ENCODE results near the gene C2orf76. TPM values are rescaled to one million over a fixed set of nuclear protein-coding genes. Genes with fewer than 3 reads are reported as not detected.
"Not testable (repeated sequence)": the region's sequence is repeated elsewhere in the genome, so short reads cannot be mapped to it uniquely, and the experiment has no call there.

Gene C2orf76
- total and polyA plus RNA-seq, 2 donors: 20.2 to 25.3 TPM

DNA sequence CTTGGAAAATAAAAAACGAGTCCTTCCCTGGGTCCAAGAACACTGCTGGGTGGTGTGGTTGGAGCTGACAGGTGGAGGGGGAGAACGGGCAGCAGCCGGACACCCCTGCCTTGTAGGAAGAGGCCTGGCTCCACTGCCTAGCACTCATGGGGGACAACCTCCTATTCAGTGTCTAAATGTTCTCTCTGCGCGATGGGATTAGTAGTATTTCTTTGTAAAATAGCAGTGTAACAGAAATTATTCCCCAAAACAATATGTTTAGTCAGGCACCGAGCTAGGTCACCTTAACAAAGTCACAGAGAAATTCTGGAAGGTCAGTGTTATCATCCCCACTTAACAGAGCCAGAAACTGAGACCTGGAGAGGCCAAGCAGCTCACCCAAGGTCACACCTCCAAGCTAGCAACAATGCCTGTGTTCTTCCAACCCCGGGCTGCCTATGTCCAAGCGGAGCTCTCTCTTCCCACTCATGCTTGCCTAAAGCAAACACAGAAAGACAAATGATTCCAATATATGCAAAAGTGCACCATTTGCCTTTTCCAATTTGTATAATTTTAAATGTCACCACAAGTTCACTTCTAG is 75.0 kb downstream of the C2orf76 start:
- H3K27ac ChIP-seq (ENCODE audit: low read depth): no peak overlapping the region
- no peaks in the 10 kb centered on the region for H3K36me3 ChIP-seq (ENCODE audit: insufficient read depth)
- H3K4me1 ChIP-seq (ENCODE audit: insufficient read depth): no peaks in the 10 kb centered on the region
- H3K4me3 ChIP-seq (ENCODE audit: low read depth, low read length): no peak overlapping the region
- 90% methylated on average over 8 of the region's 8 CpGs for WGBS
- no peak for DNase-seq (ENCODE audit: extremely low spot score)

- Histone ChIP-seq H3K4me1 (ENCODE audit: insufficient read depth) (no peaks in the 10 kb centered on the region), H3K4me3 (ENCODE audit: low read depth, low read length) (no peak overlapping the region), H3K36me3 (ENCODE audit: insufficient read depth) (no peaks in the 10 kb centered on the region), H3K27ac (ENCODE audit: low read depth) (no peak overlapping the region)
- DNase-seq (ENCODE audit: extremely low spot score): peak; percentile 17
- WGBS: 78% methylated on average over 15 of the region's 15 CpGs
These were observed 75.6 kb downstream of the C2orf76 start for GRCh38 chr2:119290859-119291587.

GRCh38 chr2:119289642-119290041 is 77.0 kb downstream of the C2orf76 start:
- H3K4me1 ChIP-seq (ENCODE audit: insufficient read depth): no peaks in the 10 kb centered on the region
- no peak for DNase-seq (ENCODE audit: extremely low spot score)
- H3K27ac ChIP-seq (ENCODE audit: low read depth): no peak overlapping the region
- H3K4me3 ChIP-seq (ENCODE audit: low read depth, low read length): no peak overlapping the region
- no peaks in the 10 kb centered on the region for H3K36me3 ChIP-seq (ENCODE audit: insufficient read depth)
- WGBS: 90% methylated on average over 6 of the region's 6 CpGs

DNA sequence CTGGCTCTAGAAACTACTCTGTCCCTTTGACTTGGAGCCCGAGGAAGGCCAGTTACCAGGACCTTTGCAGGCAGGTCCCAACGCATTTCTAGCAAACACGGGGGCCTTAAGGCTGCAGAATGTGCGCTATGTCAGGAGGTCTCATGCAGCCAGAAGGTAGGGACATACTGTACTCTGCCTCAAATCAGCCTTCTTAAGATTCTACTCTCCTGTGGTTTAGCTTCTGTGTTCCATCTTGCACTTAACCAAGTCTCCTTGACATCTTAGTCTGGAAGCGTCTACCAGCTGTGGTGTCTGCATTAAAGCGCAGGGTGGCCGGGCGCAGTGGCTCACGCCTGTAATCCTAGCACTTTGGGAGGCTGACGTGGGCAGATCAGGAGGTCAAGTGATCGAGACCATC is 77.5 kb downstream of the C2orf76 start:
- no peak for DNase-seq (ENCODE audit: extremely low spot score)
- no peak overlapping the region for H3K4me3 ChIP-seq (ENCODE audit: low read depth, low read length)
- 41% methylated on average over 11 of the region's 11 CpGs for WGBS
- H3K27ac ChIP-seq (ENCODE audit: low read depth): no peak overlapping the region
- H3K4me1 ChIP-seq (ENCODE audit: insufficient read depth): no peaks in the 10 kb centered on the region
- H3K36me3 ChIP-seq (ENCODE audit: insufficient read depth): no peaks in the 10 kb centered on the region

GRCh38 chr2:119288576-119288975 is 78.1 kb downstream of the C2orf76 start:
- 85% methylated on average over 6 of the region's 6 CpGs for WGBS
- Histone ChIP-seq H3K4me3 (ENCODE audit: low read depth, low read length) (no peak overlapping the region), H3K27ac (ENCODE audit: low read depth) (no peak overlapping the region), H3K4me1 (ENCODE audit: insufficient read depth) (no peaks in the 10 kb centered on the region), H3K36me3 (ENCODE audit: insufficient read depth) (no peaks in the 10 kb centered on the region)
- DNase-seq (ENCODE audit: extremely low spot score): no peak

- WGBS: 82% methylated on average over 8 of the region's 8 CpGs
- no peak for DNase-seq (ENCODE audit: extremely low spot score)
- H3K36me3 ChIP-seq (ENCODE audit: insufficient read depth): no peaks in the 10 kb centered on the region
- H3K27ac ChIP-seq (ENCODE audit: low read depth): no peak overlapping the region
- no peak overlapping the region for H3K4me3 ChIP-seq (ENCODE audit: low read depth, low read length)
- no peaks in the 10 kb centered on the region for H3K4me1 ChIP-seq (ENCODE audit: insufficient read depth)
These were observed 80.0 kb downstream of the C2orf76 start for GRCh38 chr2:119286661-119287060.

DNA sequence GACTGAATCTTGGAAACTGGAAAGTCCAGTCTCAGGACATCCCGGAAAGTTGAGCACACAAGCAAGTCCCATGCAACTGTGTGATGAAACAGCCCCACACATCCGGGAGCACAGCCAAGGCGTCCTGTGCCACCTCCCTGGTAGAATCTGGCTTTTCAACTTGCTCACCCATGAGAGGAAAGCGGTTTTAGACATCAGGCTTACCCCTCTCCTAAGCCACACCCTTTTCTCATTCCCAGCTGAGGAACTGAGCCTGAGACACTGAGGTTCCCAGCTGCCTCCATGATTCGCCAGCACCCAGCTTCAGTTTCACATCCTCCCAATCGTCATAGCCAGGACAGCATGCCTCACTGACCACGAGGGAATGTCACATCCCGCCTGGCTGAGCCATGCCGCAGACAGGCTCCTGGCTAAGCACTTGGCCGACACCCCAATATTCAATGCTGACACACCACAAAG is 82.7 kb downstream of the C2orf76 start:
- no peak overlapping the region for H3K4me3 ChIP-seq (ENCODE audit: low read depth, low read length)
- 75% methylated on average over 10 of the region's 10 CpGs for WGBS
- no peak for DNase-seq (ENCODE audit: extremely low spot score)

GRCh38 chr2:119282996-119283511 is 83.6 kb downstream of the C2orf76 start:
- Histone ChIP-seq H3K4me3 (ENCODE audit: low read depth, low read length) (no peak overlapping the region), H3K27ac (ENCODE audit: low read depth) (no peak overlapping the region), H3K36me3 (ENCODE audit: insufficient read depth) (no peaks in the 10 kb centered on the region), H3K4me1 (ENCODE audit: insufficient read depth) (no peaks in the 10 kb centered on the region)
- WGBS: 79% methylated on average over 4 of the region's 4 CpGs
- no peak for DNase-seq (ENCODE audit: extremely low spot score)

More for the DNA sequence above, 82.7 kb downstream of the C2orf76 start:
- H3K4me1 ChIP-seq (ENCODE audit: insufficient read depth): no peaks in the 10 kb centered on the region
- H3K36me3 ChIP-seq (ENCODE audit: insufficient read depth): no peaks in the 10 kb centered on the region
- H3K27ac ChIP-seq (ENCODE audit: low read depth): no peak overlapping the region

DNA sequence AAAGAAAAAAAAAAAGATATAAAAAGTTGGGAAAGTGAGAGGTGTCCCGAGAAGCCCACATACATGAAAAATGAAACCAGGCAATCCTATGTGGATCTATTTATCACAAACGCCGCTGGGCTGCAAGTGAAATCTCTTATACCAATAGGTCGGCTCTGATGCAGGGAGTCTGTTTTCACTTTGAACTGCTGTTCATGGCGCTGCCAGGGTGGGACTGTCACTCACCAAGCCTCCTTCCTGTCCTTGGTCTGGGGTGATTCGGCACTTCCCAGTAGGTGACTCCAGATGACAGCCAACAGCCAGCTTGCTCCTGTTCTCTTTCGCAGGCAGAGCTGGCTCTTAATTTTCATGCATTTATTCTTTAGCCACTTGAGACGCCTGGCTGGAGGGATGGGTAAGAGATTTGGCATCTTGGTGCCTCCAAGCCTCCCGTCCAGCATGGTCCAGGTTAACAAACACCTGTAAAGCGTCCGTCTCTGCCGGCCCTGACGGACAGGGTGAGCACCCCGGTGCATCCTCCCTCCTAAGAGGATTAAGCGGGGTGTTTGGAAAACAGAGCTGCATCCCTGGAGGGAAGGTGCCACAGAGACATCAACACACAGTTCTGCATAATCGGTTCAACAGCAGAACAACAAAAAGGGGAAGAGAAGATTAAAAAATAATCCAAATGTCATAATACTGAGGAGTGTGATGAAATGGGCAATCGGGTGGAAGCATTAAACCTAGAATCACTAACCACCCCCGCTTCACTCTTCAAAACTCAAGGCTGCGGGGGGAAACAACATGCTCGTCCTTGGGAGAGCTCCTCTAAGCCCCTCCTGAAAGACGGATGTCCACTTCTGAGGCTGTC is 84.3 kb downstream of the C2orf76 start:
- DNase-seq (ENCODE audit: extremely low spot score): no peak
- Histone ChIP-seq H3K36me3 (ENCODE audit: insufficient read depth) (no peaks in the 10 kb centered on the region), H3K4me1 (ENCODE audit: insufficient read depth) (no peaks in the 10 kb centered on the region), H3K27ac (ENCODE audit: low read depth) (no peak overlapping the region), H3K4me3 (ENCODE audit: low read depth, low read length) (no peak overlapping the region)
- WGBS: 72% methylated on average over 21 of the region's 21 CpGs

GRCh38 chr2:119280680-119281079 is 86.0 kb downstream of the C2orf76 start:
- H3K4me3 ChIP-seq (ENCODE audit: low read depth, low read length): no peak overlapping the region
- 69% methylated on average over 4 of the region's 4 CpGs for WGBS
- no peaks in the 10 kb centered on the region for H3K4me1 ChIP-seq (ENCODE audit: insufficient read depth)
- H3K27ac ChIP-seq (ENCODE audit: low read depth): no peak overlapping the region
- no peaks in the 10 kb centered on the region for H3K36me3 ChIP-seq (ENCODE audit: insufficient read depth)
- no peak for DNase-seq (ENCODE audit: extremely low spot score)

DNA sequence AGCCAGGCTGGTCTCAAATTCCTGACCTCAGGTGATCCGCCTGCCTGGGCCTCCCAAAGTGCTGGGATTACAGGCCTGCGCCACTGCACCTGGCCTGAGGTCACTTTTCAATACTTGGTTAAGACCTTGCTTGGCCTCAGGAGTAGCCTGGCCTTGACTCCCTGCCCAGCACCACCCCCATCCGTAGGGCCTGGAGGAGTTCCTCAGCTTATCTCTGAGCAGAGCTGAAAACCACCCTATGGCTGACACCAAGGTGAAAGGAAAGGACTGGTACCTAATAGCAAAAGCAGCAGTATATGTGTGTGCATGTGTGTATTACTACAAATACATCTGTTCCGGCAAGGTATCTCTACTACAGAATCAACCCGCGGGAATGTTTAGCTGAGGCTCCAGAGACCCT is 87.0 kb downstream of the C2orf76 start:
- Histone ChIP-seq H3K4me3 (ENCODE audit: low read depth, low read length) (no peak overlapping the region), H3K4me1 (ENCODE audit: insufficient read depth) (no peaks in the 10 kb centered on the region), H3K36me3 (ENCODE audit: insufficient read depth) (no peaks in the 10 kb centered on the region), H3K27ac (ENCODE audit: low read depth) (no peak overlapping the region)
- 90% methylated on average over 6 of the region's 6 CpGs for WGBS
- no peak for DNase-seq (ENCODE audit: extremely low spot score)

DNA sequence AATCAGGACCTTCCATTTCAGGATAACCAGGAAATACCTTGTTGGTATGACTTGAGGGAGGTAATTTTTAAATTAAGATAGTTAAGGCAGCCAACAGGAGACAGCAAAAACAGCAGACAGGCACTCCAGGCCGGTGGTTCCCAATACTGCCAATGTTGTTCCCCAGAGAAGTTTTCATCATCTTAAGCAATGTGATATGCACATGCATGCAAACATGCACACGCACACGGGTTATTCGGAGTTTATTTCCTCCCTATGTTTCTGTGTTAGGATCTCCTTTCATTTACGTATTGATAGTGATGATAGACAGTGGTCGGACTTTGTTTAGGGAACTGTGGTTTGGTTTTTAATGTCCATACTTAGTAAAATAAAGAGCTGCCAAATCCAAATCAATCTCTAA is 87.7 kb downstream of the C2orf76 start:
- Histone ChIP-seq H3K36me3 (ENCODE audit: insufficient read depth) (no peaks in the 10 kb centered on the region), H3K4me1 (ENCODE audit: insufficient read depth) (no peaks in the 10 kb centered on the region), H3K4me3 (ENCODE audit: low read depth, low read length) (no peak overlapping the region), H3K27ac (ENCODE audit: low read depth) (no peak overlapping the region)
- WGBS: 92% methylated on average over 6 of the region's 6 CpGs
- DNase-seq (ENCODE audit: extremely low spot score): no peak

- WGBS: 82% methylated on average over 2 of the region's 2 CpGs
- H3K4me1 ChIP-seq (ENCODE audit: insufficient read depth); H3K27ac ChIP-seq (ENCODE audit: low read depth); H3K36me3 ChIP-seq (ENCODE audit: insufficient read depth); DNase-seq (ENCODE audit: extremely low spot score); H3K4me3 ChIP-seq (ENCODE audit: low read depth, low read length): not testable (repeated sequence)
These were observed 88.2 kb downstream of the C2orf76 start for GRCh38 chr2:119278385-119278784.

Measured in urinary bladder (tissue), 4 donors.